Measurements from ENCODE around the gene PRDM11. TPM values are rescaled to one million over a fixed set of nuclear protein-coding genes. Genes with fewer than 3 reads are reported as not detected.

Gene PRDM11
- total and polyA plus RNA-seq, 4 experiments from 2014 or later, result 0.30 to 8.5 (median 4.4) TPM

GRCh38 chr11:45145379-45146071 lies 914 bp upstream of the PRDM11 start:
- peaks cover 0 to 1% of the 10 kb centered on the region in 2 donors for H3K27me3 Mint-ChIP-seq
- H3K27ac ChIP-seq (ENCODE audit: low read depth, low read length), result no peak overlapping the region
- peak in 1 of 5 donors; percentile 8 for DNase-seq
- H3K4me1 Mint-ChIP-seq, result peaks cover 20 to 43% (median 34%) of the 10 kb centered on the region in 4 donors
- intact Hi-C loops (cut with micrococcal nuclease), result loop anchor here (2.0 to 10.0 kb wide), 2 partner anchors 35 to 581 kb away; partner anchors contain the start of gene CD82
- peaks cover 21% of the 10 kb centered on the region for H3K4me1 ChIP-seq (ENCODE audit: insufficient read depth, low read length)
- peak overlapping the region; percentile 81 to 96 (median 93) for H3K27ac Mint-ChIP-seq
- POLR2A ChIA-PET (ENCODE audit: partially characterized antibody), result no interaction called here
- peak overlapping the region; percentile 56 to 71 for H3K4me3 ChIP-seq (ENCODE audit: low read length in 2 of 2)
- CTCF ChIA-PET (ENCODE audit: partially characterized antibody), result no interaction called here
- H3K36me3 ChIP-seq (ENCODE audit: insufficient read depth, low read length), result no peaks in the 10 kb centered on the region
- H3K9me3 ChIP-seq (ENCODE audit: control insufficient read depth in 1 of 2, low read length in 2 of 2), result no peaks in the 10 kb centered on the region
- peaks cover under 1 to 5% of the 10 kb centered on the region in 2 donors for H3K36me3 Mint-ChIP-seq
- H3K4me3 Mint-ChIP-seq, result peak overlapping the region; percentile 83 to 95 (median 88)
- peaks cover 9% of the 10 kb centered on the region for H3K27me3 ChIP-seq (ENCODE audit: insufficient read depth, low read length)
- no peaks in the 10 kb centered on the region for H3K9me3 Mint-ChIP-seq

- intact Hi-C loops (cut with micrococcal nuclease), result loop anchor here (1.0 to 10.0 kb wide), 3 partner anchors 36 to 582 kb away; partner anchors contain the start of gene CD82
- Histone ChIP-seq H3K36me3 (ENCODE audit: insufficient read depth, low read length) (no peaks in the 10 kb centered on the region), H3K4me3 (ENCODE audit: low read length in 2 of 2) (peak overlapping the region; percentile 69 to 72), H3K27ac (ENCODE audit: low read depth, low read length) (peak overlapping the region; percentile 68), H3K27me3 (ENCODE audit: insufficient read depth, low read length) (peaks cover 9% of the 10 kb centered on the region), H3K4me1 (ENCODE audit: insufficient read depth, low read length) (peaks cover 21% of the 10 kb centered on the region), H3K9me3 (ENCODE audit: control insufficient read depth in 1 of 2, low read length in 2 of 2) (no peaks in the 10 kb centered on the region)
- DNase-seq, result peak; percentile 92 to 93 (median 92)
- POLR2A ChIA-PET (ENCODE audit: partially characterized antibody), result interaction anchor here (1.0 kb wide), 1 partner anchor 468 kb away, joined by 3 read pairs; no protein-coding TSS in a partner anchor
- CTCF ChIA-PET (ENCODE audit: partially characterized antibody), result interaction anchor here (1.9 kb wide), 1 partner anchor 37 kb away, joined by 9 read pairs; no protein-coding TSS in a partner anchor
- peaks cover 3 to 7% of the 10 kb centered on the region in 2 donors for H3K36me3 Mint-ChIP-seq
- H3K4me3 Mint-ChIP-seq, result peak overlapping the region; percentile 90 to 94 (median 92)
- H3K27ac Mint-ChIP-seq, result peak overlapping the region; percentile 67 to 95 (median 93)
- H3K9me3 Mint-ChIP-seq, result no peaks in the 10 kb centered on the region
- H3K27me3 Mint-ChIP-seq, result no peaks in the 10 kb centered on the region
- peaks cover 26 to 47% (median 36%) of the 10 kb centered on the region in 4 donors for H3K4me1 Mint-ChIP-seq
These were observed 734 bp downstream of the PRDM11 start for GRCh38 chr11:45147017-45147728.

GRCh38 chr11:45147891-45148675 lies 1.6 kb downstream of the PRDM11 start:
- ChIA-PET CTCF (ENCODE audit: partially characterized antibody) (interaction anchor here (1.9 kb wide), 1 partner anchor 38 kb away, joined by 9 read pairs; no protein-coding TSS in a partner anchor), POLR2A (ENCODE audit: partially characterized antibody) (no interaction called here)
- H3K4me3 Mint-ChIP-seq, result peak overlapping the region; percentile 90 to 94 (median 92)
- H3K36me3 ChIP-seq (ENCODE audit: insufficient read depth, low read length), result no peaks in the 10 kb centered on the region
- peaks cover 21% of the 10 kb centered on the region for H3K4me1 ChIP-seq (ENCODE audit: insufficient read depth, low read length)
- no peaks in the 10 kb centered on the region for H3K9me3 ChIP-seq (ENCODE audit: control insufficient read depth in 1 of 2, low read length in 2 of 2)
- H3K4me3 ChIP-seq (ENCODE audit: low read length in 2 of 2), result peak overlapping the region; percentile 69 to 72
- H3K27me3 Mint-ChIP-seq, result no peaks in the 10 kb centered on the region
- no peaks in the 10 kb centered on the region for H3K9me3 Mint-ChIP-seq
- peaks cover 3 to 7% of the 10 kb centered on the region in 2 donors for H3K36me3 Mint-ChIP-seq
- peaks cover 28 to 53% (median 39%) of the 10 kb centered on the region in 4 donors for H3K4me1 Mint-ChIP-seq
- peaks cover 9% of the 10 kb centered on the region for H3K27me3 ChIP-seq (ENCODE audit: insufficient read depth, low read length)
- intact Hi-C loops (cut with micrococcal nuclease), result loop anchor here (1.0 to 10.0 kb wide), 3 partner anchors 37 to 583 kb away; partner anchors contain the start of gene CD82
- peak overlapping the region; percentile 68 for H3K27ac ChIP-seq (ENCODE audit: low read depth, low read length)
- DNase-seq, result no peak
- peak overlapping the region; percentile 67 to 95 (median 93) for H3K27ac Mint-ChIP-seq

- Histone ChIP-seq H3K9me3 (ENCODE audit: control insufficient read depth in 1 of 2, low read length in 2 of 2) (no peaks in the 10 kb centered on the region), H3K27ac (ENCODE audit: low read depth, low read length) (no peak overlapping the region), H3K4me1 (ENCODE audit: insufficient read depth, low read length) (peaks cover 21% of the 10 kb centered on the region), H3K36me3 (ENCODE audit: insufficient read depth, low read length) (no peaks in the 10 kb centered on the region), H3K27me3 (ENCODE audit: insufficient read depth, low read length) (peaks cover 9% of the 10 kb centered on the region), H3K4me3 (ENCODE audit: low read length in 2 of 2) (no peak overlapping the region)
- CTCF ChIA-PET (ENCODE audit: partially characterized antibody), result interaction anchor here (0.9 to 1.2 kb wide), 2 partner anchors 44 to 46 kb away, joined by 3 to 5 read pairs; no protein-coding TSS in a partner anchor
- H3K27ac Mint-ChIP-seq, result no peak overlapping the region
- no peaks in the 10 kb centered on the region for H3K27me3 Mint-ChIP-seq
- POLR2A ChIA-PET (ENCODE audit: partially characterized antibody), result interaction anchor here (1.0 kb wide), 1 partner anchor 199 kb away, joined by 3 read pairs; the partner anchor contains the start of gene TP53I11
- H3K36me3 Mint-ChIP-seq, result peaks cover 5 to 7% of the 10 kb centered on the region in 2 donors
- intact Hi-C loops (cut with micrococcal nuclease), result loop anchor here (10.0 kb wide), 1 partner anchor 585 kb away; the partner anchor contains the start of gene CD82
- peak overlapping the region in 3 of 8 donors; percentile 2 to 93 (median 11) for H3K4me3 Mint-ChIP-seq
- H3K4me1 Mint-ChIP-seq, result peaks cover 28 to 53% (median 39%) of the 10 kb centered on the region in 4 donors
- DNase-seq, result no peak
- no peaks in the 10 kb centered on the region for H3K9me3 Mint-ChIP-seq
These were observed 3.1 kb downstream of the PRDM11 start for GRCh38 chr11:45149483-45150056.

GRCh38 chr11:45150301-45150700 lies 3.9 kb downstream of the PRDM11 start:
- intact Hi-C loops (cut with micrococcal nuclease), result no loop called here
- Histone ChIP-seq H3K4me3 (ENCODE audit: low read length in 2 of 2) (no peak overlapping the region), H3K9me3 (ENCODE audit: control insufficient read depth in 1 of 2, low read length in 2 of 2) (no peaks in the 10 kb centered on the region), H3K36me3 (ENCODE audit: insufficient read depth, low read length) (no peaks in the 10 kb centered on the region), H3K27ac (ENCODE audit: low read depth, low read length) (no peak overlapping the region), H3K27me3 (ENCODE audit: insufficient read depth, low read length) (peaks cover 5% of the 10 kb centered on the region), H3K4me1 (ENCODE audit: insufficient read depth, low read length) (peaks cover 21% of the 10 kb centered on the region)
- H3K4me1 Mint-ChIP-seq, result peaks cover 28 to 49% (median 39%) of the 10 kb centered on the region in 4 donors
- DNase-seq, result no peak
- CTCF ChIA-PET (ENCODE audit: partially characterized antibody), result interaction anchor here (1.2 kb wide), 1 partner anchor 45 kb away, joined by 5 read pairs; no protein-coding TSS in a partner anchor
- H3K9me3 Mint-ChIP-seq, result no peaks in the 10 kb centered on the region
- H3K36me3 Mint-ChIP-seq, result peaks cover 7% of the 10 kb centered on the region in 2 donors
- POLR2A ChIA-PET (ENCODE audit: partially characterized antibody), result interaction anchor here (1.0 kb wide), 1 partner anchor 200 kb away, joined by 3 read pairs; the partner anchor contains the start of gene TP53I11
- H3K27me3 Mint-ChIP-seq, result no peaks in the 10 kb centered on the region
- peak overlapping the region in 2 of 7 donors; percentile 2 to 76 for H3K27ac Mint-ChIP-seq
- H3K4me3 Mint-ChIP-seq, result no peak overlapping the region

DNA sequence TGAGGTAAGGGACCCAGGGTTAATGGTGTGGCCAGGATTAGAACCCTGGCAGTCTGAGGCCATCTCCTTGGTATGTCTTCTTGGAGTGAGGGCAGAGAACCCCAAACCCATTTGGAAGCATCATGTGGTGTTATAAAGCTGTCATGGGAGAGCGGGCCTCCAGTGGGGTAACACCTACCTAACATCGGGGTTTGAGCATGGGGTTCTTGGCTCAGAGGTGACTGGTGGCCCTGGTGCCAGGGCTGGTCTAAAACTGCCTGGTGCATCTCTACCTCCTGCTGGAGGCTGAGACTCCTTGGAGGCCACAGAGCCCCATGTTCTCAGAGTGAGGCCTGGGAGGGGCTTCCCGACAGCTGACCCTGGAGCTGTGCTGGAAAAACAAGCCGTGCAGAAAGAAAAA lies 4.5 kb downstream of the PRDM11 start:
- H3K9me3 Mint-ChIP-seq, result no peaks in the 10 kb centered on the region
- Histone ChIP-seq H3K36me3 (ENCODE audit: insufficient read depth, low read length) (no peaks in the 10 kb centered on the region), H3K4me1 (ENCODE audit: insufficient read depth, low read length) (peaks cover 15% of the 10 kb centered on the region), H3K4me3 (ENCODE audit: low read length in 2 of 2) (no peak overlapping the region), H3K27ac (ENCODE audit: low read depth, low read length) (no peak overlapping the region), H3K27me3 (ENCODE audit: insufficient read depth, low read length) (no peaks in the 10 kb centered on the region), H3K9me3 (ENCODE audit: control insufficient read depth in 1 of 2, low read length in 2 of 2) (no peaks in the 10 kb centered on the region)
- H3K4me3 Mint-ChIP-seq, result no peak overlapping the region
- peaks cover 7% of the 10 kb centered on the region in 2 donors for H3K36me3 Mint-ChIP-seq
- H3K27ac Mint-ChIP-seq, result no peak overlapping the region
- H3K4me1 Mint-ChIP-seq, result peaks cover 24 to 43% (median 36%) of the 10 kb centered on the region in 4 donors
- intact Hi-C loops (cut with micrococcal nuclease), result no loop called here
- no peak for DNase-seq
- ChIA-PET CTCF (ENCODE audit: partially characterized antibody) (interaction anchor here (1.2 kb wide), 1 partner anchor 46 kb away, joined by 5 read pairs; no protein-coding TSS in a partner anchor), POLR2A (ENCODE audit: partially characterized antibody) (no interaction called here)
- H3K27me3 Mint-ChIP-seq, result no peaks in the 10 kb centered on the region

Measured in CD4-positive, alpha-beta memory T cell (primary cell).